GM19035 (cell line): ENCODE results near the gene SNX9.
"Not testable (repeated sequence)": the region's sequence is repeated elsewhere in the genome, so short reads cannot be mapped to it uniquely, and the experiment has no call there.

Experiments used
- ATAC-seq: cut with Tn5 transposase; IDR thresholded peaks from one replicate; pipeline ENCODE4 v1.9.1; 2021; ENCODE audit not compliant: unreplicated experiment

Gene SNX9

GRCh38 chr6:157853902-157854502 lies 31.0 kb downstream of the SNX9 start:
- no peak for ATAC-seq

- ATAC-seq = no peak
These were observed 32.3 kb downstream of the SNX9 start for GRCh38 chr6:157855325-157855724.

GRCh38 chr6:157855804-157856203 lies 32.8 kb downstream of the SNX9 start:
- not testable (repeated sequence) for ATAC-seq

GRCh38 chr6:157858664-157859063 lies 35.6 kb downstream of the SNX9 start:
- ATAC-seq = not testable (repeated sequence)

- no peak for ATAC-seq
These were observed 36.9 kb downstream of the SNX9 start for GRCh38 chr6:157859775-157860504.

GRCh38 chr6:157860505-157860991 lies 37.5 kb downstream of the SNX9 start:
- ATAC-seq = no peak

- ATAC-seq = no peak
These were observed 38.1 kb downstream of the SNX9 start for GRCh38 chr6:157861184-157861583.

GRCh38 chr6:157861814-157862213 lies 38.8 kb downstream of the SNX9 start:
- no peak for ATAC-seq

- ATAC-seq = no peak
These were observed 39.7 kb downstream of the SNX9 start for GRCh38 chr6:157862706-157863105.

GRCh38 chr6:157864185-157864761 lies 41.2 kb downstream of the SNX9 start:
- ATAC-seq = no peak

GRCh38 chr6:157865249-157865648 lies 42.2 kb downstream of the SNX9 start:
- ATAC-seq = no peak

- no peak for ATAC-seq
These were observed 44.1 kb downstream of the SNX9 start for GRCh38 chr6:157867155-157867559.

- ATAC-seq = no peak
These were observed 44.9 kb downstream of the SNX9 start for GRCh38 chr6:157867981-157868380.

GRCh38 chr6:157868835-157869234 lies 45.8 kb downstream of the SNX9 start:
- ATAC-seq = no peak

GRCh38 chr6:157869673-157870302 lies 46.7 kb downstream of the SNX9 start:
- no peak for ATAC-seq

- ATAC-seq = peak; percentile 70
These were observed 50.8 kb downstream of the SNX9 start for GRCh38 chr6:157873735-157874344.

GRCh38 chr6:157877149-157877548 lies 54.1 kb downstream of the SNX9 start:
- ATAC-seq = no peak

- ATAC-seq = no peak
These were observed 54.8 kb downstream of the SNX9 start for GRCh38 chr6:157877573-157878438.

- ATAC-seq = peak; percentile 89
These were observed 56.2 kb downstream of the SNX9 start for GRCh38 chr6:157879034-157879872.
